PFSK-1 (cell line): ENCODE results near the gene PLPPR1.

Experiments
- FOXP2 ChIP-seq: optimal IDR thresholded peaks from 2 replicates; pipeline ENCODE3; 2011; ENCODE audit warnings: borderline replicate concordance, control low read depth, inconsistent platforms; ENCODE audit not compliant: insufficient read depth; ENCODE audit errors: extremely low read length, extremely low read depth
- POLR2AphosphoS5 ChIP-seq: IDR thresholded peaks from 2 replicates; pipeline ENCODE4 v1.6.1; 2012; ENCODE audit warnings: low read depth, mild to moderate bottlenecking, control low read depth, low read length, moderate library complexity
- SIN3A ChIP-seq: IDR thresholded peaks from 2 replicates; pipeline ENCODE4 v1.6.1; 2012; ENCODE audit warnings: mild to moderate bottlenecking, low read length, moderate library complexity, borderline replicate concordance; ENCODE audit not compliant: insufficient read depth
- TAF1 ChIP-seq: IDR thresholded peaks from 2 replicates; pipeline ENCODE4 v1.6.1; 2012; ENCODE audit warnings: low read length, control low read depth, borderline replicate concordance; ENCODE audit not compliant: insufficient read depth
- TF ChIP-seq, protein P1 (sequence below), 2 experiments: IDR thresholded peaks; 2 replicates each; pipeline versions ENCODE4 v1.6.1 to v1.8.0; 2011 to 2012; ENCODE audit warnings: low read depth in 2 of 2, low read length in 2 of 2, control low read depth in 1 of 2, inconsistent platforms in 1 of 2, mild to moderate bottlenecking in 1 of 2, moderate library complexity in 1 of 2; ENCODE audit not compliant: insufficient read depth in 1 of 2

PLPPR1 gene

DNA sequence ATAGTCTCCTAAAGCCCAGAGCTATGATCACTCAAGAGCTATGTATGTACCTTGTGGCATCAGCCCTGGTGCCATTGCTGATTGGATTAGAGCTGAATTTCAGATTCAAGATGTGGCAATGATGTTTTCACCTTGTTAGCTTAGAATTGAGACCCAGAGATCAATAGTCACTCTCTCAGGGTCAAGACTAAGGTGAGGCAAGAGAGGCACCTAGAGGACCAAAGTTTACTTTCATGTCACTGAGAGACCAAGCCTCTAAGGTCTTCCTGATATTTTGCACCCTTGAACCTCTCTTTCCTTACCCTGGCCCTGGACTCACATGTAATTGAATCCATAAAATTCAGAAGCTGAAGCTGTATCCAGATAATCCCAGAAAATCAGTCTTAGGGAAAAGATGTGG is 313.4 kb downstream of the PLPPR1 start:
- TF ChIP-seq SIN3A (no peak), TAF1 (no peak), FOXP2 (no peak), POLR2AphosphoS5 (no peak)
- TF ChIP-seq, protein P1, sequence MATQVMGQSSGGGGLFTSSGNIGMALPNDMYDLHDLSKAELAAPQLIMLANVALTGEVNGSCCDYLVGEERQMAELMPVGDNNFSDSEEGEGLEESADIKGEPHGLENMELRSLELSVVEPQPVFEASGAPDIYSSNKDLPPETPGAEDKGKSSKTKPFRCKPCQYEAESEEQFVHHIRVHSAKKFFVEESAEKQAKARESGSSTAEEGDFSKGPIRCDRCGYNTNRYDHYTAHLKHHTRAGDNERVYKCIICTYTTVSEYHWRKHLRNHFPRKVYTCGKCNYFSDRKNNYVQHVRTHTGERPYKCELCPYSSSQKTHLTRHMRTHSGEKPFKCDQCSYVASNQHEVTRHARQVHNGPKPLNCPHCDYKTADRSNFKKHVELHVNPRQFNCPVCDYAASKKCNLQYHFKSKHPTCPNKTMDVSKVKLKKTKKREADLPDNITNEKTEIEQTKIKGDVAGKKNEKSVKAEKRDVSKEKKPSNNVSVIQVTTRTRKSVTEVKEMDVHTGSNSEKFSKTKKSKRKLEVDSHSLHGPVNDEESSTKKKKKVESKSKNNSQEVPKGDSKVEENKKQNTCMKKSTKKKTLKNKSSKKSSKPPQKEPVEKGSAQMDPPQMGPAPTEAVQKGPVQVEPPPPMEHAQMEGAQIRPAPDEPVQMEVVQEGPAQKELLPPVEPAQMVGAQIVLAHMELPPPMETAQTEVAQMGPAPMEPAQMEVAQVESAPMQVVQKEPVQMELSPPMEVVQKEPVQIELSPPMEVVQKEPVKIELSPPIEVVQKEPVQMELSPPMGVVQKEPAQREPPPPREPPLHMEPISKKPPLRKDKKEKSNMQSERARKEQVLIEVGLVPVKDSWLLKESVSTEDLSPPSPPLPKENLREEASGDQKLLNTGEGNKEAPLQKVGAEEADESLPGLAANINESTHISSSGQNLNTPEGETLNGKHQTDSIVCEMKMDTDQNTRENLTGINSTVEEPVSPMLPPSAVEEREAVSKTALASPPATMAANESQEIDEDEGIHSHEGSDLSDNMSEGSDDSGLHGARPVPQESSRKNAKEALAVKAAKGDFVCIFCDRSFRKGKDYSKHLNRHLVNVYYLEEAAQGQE (IDR thresholded peaks at IDR 0.05; ENCODE audit: insufficient read depth in 1 of 2, low read depth in 2 of 2, low read length in 2 of 2): no peak

DNA sequence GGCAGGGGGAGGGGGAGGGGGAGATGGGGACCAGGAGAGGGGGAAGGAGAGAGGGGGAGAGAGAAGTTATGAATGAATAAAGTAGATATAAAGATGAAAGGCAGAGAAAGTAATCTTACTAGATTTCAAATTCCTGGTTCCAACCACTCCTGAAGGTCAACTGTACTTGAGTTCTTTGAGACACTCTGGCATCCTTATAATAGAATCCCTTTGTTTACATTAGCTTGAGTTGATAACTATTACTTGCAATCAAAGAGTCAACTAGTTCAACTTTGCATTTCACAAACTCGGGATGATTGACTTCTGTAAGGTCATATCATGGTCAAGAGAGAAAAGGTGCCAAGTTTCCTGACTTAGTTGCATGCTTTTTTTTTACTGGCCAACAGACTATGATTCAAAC is 314.1 kb downstream of the PLPPR1 start:
- TF ChIP-seq SIN3A (no peak), TAF1 (no peak), FOXP2 (no peak), POLR2AphosphoS5 (no peak)
- TF ChIP-seq, protein P1 (IDR thresholded peaks at IDR 0.05; ENCODE audit: insufficient read depth in 1 of 2, low read depth in 2 of 2, low read length in 2 of 2): no peak

- TF ChIP-seq, protein P1 (IDR thresholded peaks at IDR 0.05; ENCODE audit: insufficient read depth in 1 of 2, low read depth in 2 of 2, low read length in 2 of 2): no peak
Observed at GRCh38 chr9:101350285-101350684, 321.8 kb downstream of the PLPPR1 start.

DNA sequence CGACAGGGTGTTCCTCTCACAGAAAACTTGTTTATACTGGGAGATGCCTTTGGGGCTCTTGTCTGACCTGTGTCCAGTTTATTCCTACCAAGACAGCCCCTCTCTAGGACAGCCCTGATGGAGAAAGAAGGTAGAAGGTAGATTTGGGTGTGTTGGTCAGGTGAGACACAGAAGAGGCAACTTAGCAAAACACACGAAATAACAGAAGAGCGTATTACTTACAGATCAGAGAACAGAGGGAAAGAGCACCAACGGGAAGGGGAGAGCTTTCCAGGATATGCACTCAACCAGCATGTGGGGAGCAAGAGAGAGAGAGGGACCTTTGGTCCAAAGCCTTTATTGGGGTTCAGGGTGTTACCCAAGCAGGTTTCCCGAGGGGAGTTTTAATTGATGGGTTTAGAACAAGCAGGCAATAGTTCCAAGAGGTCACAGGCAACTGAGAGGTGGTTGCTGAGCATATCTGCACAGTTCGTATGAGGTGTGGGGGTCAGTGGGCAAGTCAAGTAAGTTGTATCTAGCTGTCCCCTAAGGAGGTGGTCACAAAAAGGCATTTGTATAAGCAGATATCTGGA is 324.5 kb downstream of the PLPPR1 start:
- TF ChIP-seq TAF1: no peak
- TF ChIP-seq, protein P1 (IDR thresholded peaks at IDR 0.05; ENCODE audit: insufficient read depth in 1 of 2, low read depth in 2 of 2, low read length in 2 of 2): no peak
- TF ChIP-seq SIN3A: no peak
- no peak for TF ChIP-seq FOXP2
- no peak for TF ChIP-seq POLR2AphosphoS5

DNA sequence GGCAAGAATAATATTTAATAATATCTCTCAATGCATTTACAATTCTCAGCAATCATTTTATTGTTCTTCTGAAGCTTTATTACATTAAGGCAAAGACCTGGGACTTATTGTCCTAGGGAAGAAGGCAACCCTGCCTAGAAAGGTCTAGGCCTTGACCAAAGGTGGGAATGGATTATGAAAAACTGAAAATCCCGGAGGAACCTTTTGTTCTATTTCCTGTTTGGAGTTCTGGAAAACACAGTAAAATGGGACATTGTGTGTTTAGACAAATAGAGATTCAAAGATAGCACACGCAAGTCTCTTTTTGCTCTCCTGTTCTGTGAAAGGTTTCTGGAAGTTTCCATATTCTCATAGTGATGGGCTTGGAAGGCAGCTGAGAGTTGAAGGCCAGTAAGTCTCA is 325.2 kb downstream of the PLPPR1 start:
- TF ChIP-seq TAF1 (no peak), SIN3A (no peak), POLR2AphosphoS5 (no peak), FOXP2 (no peak)
- TF ChIP-seq, protein P1 (IDR thresholded peaks at IDR 0.05; ENCODE audit: insufficient read depth in 1 of 2, low read depth in 2 of 2, low read length in 2 of 2): no peak
